GM12872 (cell line): ENCODE results near the gene DARS1.

Experiments
- TF ChIP-seq, protein P1 (sequence below): IDR thresholded peaks from 3 replicates; pipeline ENCODE4 v1.5.1; 2011; ENCODE audit warnings: low read depth, mild to moderate bottlenecking, low read length, moderate library complexity; ENCODE audit not compliant: insufficient read depth

Gene DARS1

GRCh38 chr2:136015699-136016098 is 30.3 kb upstream of the DARS1 start:
- TF ChIP-seq, protein P1, sequence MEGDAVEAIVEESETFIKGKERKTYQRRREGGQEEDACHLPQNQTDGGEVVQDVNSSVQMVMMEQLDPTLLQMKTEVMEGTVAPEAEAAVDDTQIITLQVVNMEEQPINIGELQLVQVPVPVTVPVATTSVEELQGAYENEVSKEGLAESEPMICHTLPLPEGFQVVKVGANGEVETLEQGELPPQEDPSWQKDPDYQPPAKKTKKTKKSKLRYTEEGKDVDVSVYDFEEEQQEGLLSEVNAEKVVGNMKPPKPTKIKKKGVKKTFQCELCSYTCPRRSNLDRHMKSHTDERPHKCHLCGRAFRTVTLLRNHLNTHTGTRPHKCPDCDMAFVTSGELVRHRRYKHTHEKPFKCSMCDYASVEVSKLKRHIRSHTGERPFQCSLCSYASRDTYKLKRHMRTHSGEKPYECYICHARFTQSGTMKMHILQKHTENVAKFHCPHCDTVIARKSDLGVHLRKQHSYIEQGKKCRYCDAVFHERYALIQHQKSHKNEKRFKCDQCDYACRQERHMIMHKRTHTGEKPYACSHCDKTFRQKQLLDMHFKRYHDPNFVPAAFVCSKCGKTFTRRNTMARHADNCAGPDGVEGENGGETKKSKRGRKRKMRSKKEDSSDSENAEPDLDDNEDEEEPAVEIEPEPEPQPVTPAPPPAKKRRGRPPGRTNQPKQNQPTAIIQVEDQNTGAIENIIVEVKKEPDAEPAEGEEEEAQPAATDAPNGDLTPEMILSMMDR = no peak

DNA sequence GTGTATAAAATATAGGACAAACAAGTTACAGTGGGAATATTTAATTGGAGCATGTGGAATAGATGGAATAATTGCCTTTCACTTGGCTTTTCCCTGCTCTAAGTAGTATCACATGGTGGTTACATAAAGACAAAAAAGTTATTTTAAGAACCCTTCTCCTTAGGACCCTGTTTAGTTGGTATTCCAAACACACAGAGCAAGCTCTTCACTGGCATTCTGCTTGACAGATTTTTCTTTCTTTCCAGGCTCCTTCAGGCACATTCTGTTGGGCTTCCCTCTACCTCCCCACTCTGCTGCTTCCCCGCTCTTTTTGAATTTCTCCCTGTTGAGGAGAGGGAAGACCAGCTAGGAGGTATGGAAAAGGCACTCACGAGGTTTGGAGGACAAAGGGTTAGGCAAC is 29.0 kb upstream of the DARS1 start:
- TF ChIP-seq, protein P1 = no peak

- TF ChIP-seq, protein P1 = no peak
Observed at GRCh38 chr2:136013955-136014354, 28.5 kb upstream of the DARS1 start.

DNA sequence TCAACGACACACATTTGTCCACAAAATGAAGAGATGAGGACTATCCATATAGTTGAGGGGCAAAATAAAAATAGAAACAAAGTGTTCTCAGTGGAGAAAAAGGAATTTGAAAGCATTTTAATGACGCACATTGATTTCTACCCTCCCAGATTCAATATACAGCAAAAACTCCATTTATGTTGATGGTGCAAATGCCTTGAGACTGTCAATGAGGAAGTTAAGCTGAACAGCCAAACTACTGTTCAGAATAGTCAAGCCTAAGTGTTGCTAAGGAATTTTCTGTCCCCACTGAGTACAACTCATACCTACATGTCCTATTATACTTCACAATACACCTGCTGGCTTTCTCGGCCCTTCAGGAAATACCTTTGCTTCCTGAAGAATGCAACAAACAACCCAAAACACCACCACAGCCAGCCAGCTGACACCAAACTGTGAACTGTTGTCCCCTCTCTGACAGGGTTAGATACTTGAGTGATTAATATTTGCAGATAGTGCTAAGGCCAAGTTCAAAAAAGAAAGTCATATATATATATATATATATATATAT is 27.8 kb upstream of the DARS1 start:
- TF ChIP-seq, protein P1 = no peak

DNA sequence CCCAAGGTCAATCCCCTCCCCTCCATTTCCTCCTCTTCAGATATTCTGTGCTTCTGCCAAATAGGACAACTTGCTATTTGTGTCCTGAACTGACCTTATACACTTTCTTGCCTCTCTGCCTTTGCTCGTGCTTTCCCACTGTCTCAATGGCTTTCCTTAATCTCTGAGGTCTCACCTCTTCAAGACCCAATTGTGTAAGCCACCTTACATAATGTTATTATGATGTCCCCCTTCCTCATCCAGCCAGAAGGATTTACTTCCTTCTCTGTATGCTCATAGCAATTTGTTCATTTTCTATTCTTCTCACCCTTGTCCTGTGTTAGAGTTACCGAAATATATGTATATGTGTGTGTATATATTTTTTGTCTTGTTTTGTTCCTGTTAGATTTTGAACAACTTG is 26.9 kb upstream of the DARS1 start:
- TF ChIP-seq, protein P1 = no peak

GRCh38 chr2:136010126-136010525 is 24.7 kb upstream of the DARS1 start:
- TF ChIP-seq, protein P1 = no peak

GRCh38 chr2:136008205-136008865 is 22.9 kb upstream of the DARS1 start:
- TF ChIP-seq, protein P1 = no peak
